Testis (tissue), 2 donors: ENCODE data around the gene TRIM29.

Experiments
- CTCF ChIP-seq, 3 experiments: fragments of 450-650 bp in 2 of 3; fragments of 200-600 bp in 1 of 3; sonication (generic) in 1 of 3; IDR thresholded peaks; one replicate each; pipeline ENCODE4 v1.5.1; 2016 to 2019; ENCODE audit warnings: antibody characterized with exemption in 3 of 3, mild to moderate bottlenecking in 2 of 3, moderate library complexity in 1 of 3
- POLR2A ChIP-seq: fragments of 450-650 bp; IDR thresholded peaks from one replicate; pipeline ENCODE4 v1.6.1; 2017; ENCODE audit warnings: antibody characterized with exemption, mild to moderate bottlenecking, moderate library complexity

GRCh38 chr11:120104041-120104565, 33.8 kb downstream of the TRIM29 start:
- TF ChIP-seq CTCF (IDR thresholded peaks at IDR 0.05): no peak
- TF ChIP-seq POLR2A: no peak
